CD14-positive monocyte (primary cell): ENCODE data around the gene INPP4B. TPM values are rescaled to one million over a fixed set of nuclear protein-coding genes. Genes with fewer than 3 reads are reported as not detected.

Experiments used
- DNase-seq, 3 donors: peaks; one replicate each; pipeline ENCODE4 v3.0.0-alpha.2; 2011 to 2022
- H2AFZ ChIP-seq: 2 replicates; pipeline ENCODE4 v1.6.0; 2012; ENCODE audit warnings: mild to moderate bottlenecking, low read depth, low read length, inconsistent platforms; ENCODE audit not compliant: insufficient read depth, poor library complexity, severe bottlenecking
- H3K27ac ChIP-seq, 2 donors: 1 replicate in 1 of 2; 2 replicates in 1 of 2; pipeline ENCODE4 v1.5.1; 2012 to 2013; ENCODE audit warnings: low read length in 2 of 2, control low read depth in 1 of 2, inconsistent platforms in 1 of 2, low read depth in 1 of 2, mild to moderate bottlenecking in 1 of 2
- H3K27me3 ChIP-seq, 2 donors: one replicate each; pipeline versions ENCODE4 v1.6.0 to v1.6.1; 2011 to 2013; ENCODE audit warnings: low read length in 2 of 2; ENCODE audit not compliant: control insufficient read depth in 2 of 2, insufficient read depth in 2 of 2
- H3K36me3 ChIP-seq, 2 donors: replicated peaks in 1 of 2; 1 replicate in 1 of 2; 2 replicates in 1 of 2; pipeline versions ENCODE4 v1.5.1 to v1.6.1; 2012 to 2013; ENCODE audit warnings: low read length in 2 of 2, control low read depth in 1 of 2, inconsistent platforms in 1 of 2, mild to moderate bottlenecking in 1 of 2; ENCODE audit not compliant: insufficient read depth in 2 of 2, control insufficient read depth in 1 of 2
- H3K4me1 ChIP-seq, 2 donors: 1 replicate in 1 of 2; 2 replicates in 1 of 2; pipeline versions ENCODE4 v1.5.1 to v1.6.1; 2012 to 2013; ENCODE audit warnings: low read length in 2 of 2, control low read depth in 1 of 2, inconsistent platforms in 1 of 2, mild to moderate bottlenecking in 1 of 2, moderate library complexity in 1 of 2; ENCODE audit not compliant: insufficient read depth in 2 of 2, control insufficient read depth in 1 of 2
- H3K4me2 ChIP-seq: replicated peaks from 2 replicates; pipeline ENCODE3; 2012; ENCODE audit warnings: low read length, moderate library complexity, mild to moderate bottlenecking; ENCODE audit not compliant: poor library complexity, severe bottlenecking; ENCODE audit errors: extremely low read depth
- H3K4me3 ChIP-seq, 3 experiments: fragments of 200-600 bp in 1 of 3; sonication (generic) in 1 of 3; replicated peaks in 1 of 3; 1 replicate in 2 of 3; 2 replicates in 1 of 3; pipeline ENCODE4 v1.5.1; 2011 to 2013; ENCODE audit warnings: low read length in 3 of 3, mild to moderate bottlenecking in 3 of 3, control low read depth in 2 of 3, low read depth in 2 of 3, inconsistent platforms in 1 of 3, moderate library complexity in 1 of 3
- H3K79me2 ChIP-seq: 2 replicates; pipeline ENCODE4 v1.6.0; 2012; ENCODE audit warnings: mild to moderate bottlenecking, control low read depth, inconsistent platforms, low read length, moderate library complexity; ENCODE audit not compliant: insufficient read depth
- H3K9ac ChIP-seq: 2 replicates; pipeline ENCODE4 v1.6.0; 2017; ENCODE audit warnings: low read length, mild to moderate bottlenecking; ENCODE audit not compliant: insufficient read depth, poor library complexity, severe bottlenecking
- H3K9me3 ChIP-seq, 2 donors: replicated peaks in 1 of 2; 1 replicate in 1 of 2; 2 replicates in 1 of 2; pipeline versions ENCODE4 v1.5.1 to v1.6.1; 2012 to 2013; ENCODE audit warnings: low read length in 2 of 2, control low read depth in 1 of 2; ENCODE audit not compliant: control insufficient read depth in 1 of 2, insufficient read depth in 1 of 2
- H4K20me1 ChIP-seq: 2 replicates; pipeline ENCODE4 v1.6.0; 2012; ENCODE audit warnings: mild to moderate bottlenecking, low read length, control low read depth, moderate library complexity; ENCODE audit not compliant: insufficient read depth
- H3K27ac Mint-ChIP-seq, 7 donors: one replicate each; pipeline ENCODE4 v1.8.0; 2020; ENCODE audit warnings: mild to moderate bottlenecking in 7 of 7, mixed read lengths in 7 of 7, moderate library complexity in 6 of 7, inconsistent platforms in 2 of 7
- H3K27me3 Mint-ChIP-seq, 3 donors: one replicate each; pipeline ENCODE4 v1.8.0; 2021 to 2022; ENCODE audit warnings: low read depth in 3 of 3, mild to moderate bottlenecking in 3 of 3, mixed read lengths in 3 of 3, moderate library complexity in 3 of 3, inconsistent platforms in 1 of 3
- H3K36me3 Mint-ChIP-seq, 2 donors: one replicate each; pipeline ENCODE4 v1.8.0; 2020; ENCODE audit warnings: mixed read lengths in 2 of 2, inconsistent platforms in 1 of 2, mild to moderate bottlenecking in 1 of 2
- H3K4me1 Mint-ChIP-seq: one replicate; pipeline ENCODE4 v1.8.0; 2020; ENCODE audit warnings: mild to moderate bottlenecking, mixed read lengths
- H3K4me3 Mint-ChIP-seq, 2 donors: one replicate each; pipeline ENCODE4 v1.8.0; 2020; ENCODE audit warnings: mild to moderate bottlenecking in 2 of 2, mixed read lengths in 2 of 2, moderate library complexity in 1 of 2
- H3K9me3 Mint-ChIP-seq, 7 donors: one replicate each; pipeline ENCODE4 v1.8.0; 2020 to 2022; ENCODE audit warnings: mixed read lengths in 7 of 7, mild to moderate bottlenecking in 6 of 7, moderate library complexity in 6 of 7, inconsistent platforms in 2 of 7
- CTCF ChIP-seq: fragments of 200-600 bp; IDR thresholded peaks from one replicate; pipeline ENCODE4 v1.8.0; 2022; ENCODE audit warnings: antibody characterized with exemption, mild to moderate bottlenecking
- WGBS: methylation state at CpG from one replicate; pipeline ENCODE4 v1.1.5; 2013; ENCODE audit warnings: missing lambda C conversion rate; ENCODE audit not compliant: insufficient coverage; 5-methylcytosine and 5-hydroxymethylcytosine counted together
- intact Hi-C, 2 donors: fragments of 100-400 bp; cut with micrococcal nuclease; formaldehyde crosslinking; loops; one replicate each; pipeline versions ENCODE4 v1.15.0 to v1.15.1; 2023
- polyA plus RNA-seq, 3 donors: library from polyadenylated mRNA; depleted of rRNA in 1 of 3; unstranded in 2 of 3; stranded (reverse) in 1 of 3; fragments of 300-500 nt in 2 of 3; fragments of >200 nt in 1 of 3; fragmentation: Illumina TruSeq in 2 of 3; gene quantifications; 1 replicate in 2 of 3; 2 replicates in 1 of 3; pipeline ENCODE4 v1.2.3, GENCODE V29; 2012 to 2021

Gene INPP4B
- polyA plus RNA-seq, 3 donors = 0.13 to 0.38 (median 0.22) TPM

GRCh38 chr4:142040043-142040442 lies 806.1 kb downstream of the INPP4B start:
- Mint-ChIP-seq H3K27me3 (peaks cover 0 to 2% (median 0%) of the 10 kb centered on the region in 3 donors), H3K4me1 (no peaks in the 10 kb centered on the region), H3K36me3 (no peaks in the 10 kb centered on the region), H3K9me3 (no peaks in the 10 kb centered on the region), H3K27ac (no peak overlapping the region), H3K4me3 (no peak overlapping the region)
- no peaks in the 10 kb centered on the region for H3K79me2 ChIP-seq
- H3K9me3 ChIP-seq = no peaks in the 10 kb centered on the region
- DNase-seq = no peak
- H3K9ac ChIP-seq = no peak overlapping the region
- no peaks in the 10 kb centered on the region for H3K27me3 ChIP-seq
- no peaks in the 10 kb centered on the region for H3K36me3 ChIP-seq
- H3K27ac ChIP-seq = no peak overlapping the region
- H3K4me3 ChIP-seq = no peak overlapping the region
- H4K20me1 ChIP-seq = no peaks in the 10 kb centered on the region
- no peaks in the 10 kb centered on the region for H3K4me1 ChIP-seq
- no peak overlapping the region for H2AFZ ChIP-seq
- H3K4me2 ChIP-seq = no peak overlapping the region
- TF ChIP-seq CTCF = no peak
- intact Hi-C loops = no loop called here
- WGBS = 71% methylated on average over 3 of the region's 3 CpGs

GRCh38 chr4:142036795-142037583 lies 809.1 kb downstream of the INPP4B start:
- Histone ChIP-seq H3K79me2 (no peaks in the 10 kb centered on the region), H3K27me3 (no peaks in the 10 kb centered on the region), H2AFZ (no peak overlapping the region), H3K36me3 (no peaks in the 10 kb centered on the region), H3K9ac (no peak overlapping the region), H3K4me3 (no peak overlapping the region), H3K4me2 (no peak overlapping the region), H3K4me1 (no peaks in the 10 kb centered on the region), H3K9me3 (no peaks in the 10 kb centered on the region), H3K27ac (no peak overlapping the region), H4K20me1 (no peaks in the 10 kb centered on the region)
- H3K27me3 Mint-ChIP-seq = peaks cover 0 to 2% (median 0%) of the 10 kb centered on the region in 3 donors
- WGBS = 100% methylated on average over 2 of the region's 4 CpGs
- intact Hi-C loops = no loop called here
- no peaks in the 10 kb centered on the region for H3K36me3 Mint-ChIP-seq
- H3K9me3 Mint-ChIP-seq = peaks cover 0 to 6% (median 0%) of the 10 kb centered on the region in 7 donors
- TF ChIP-seq CTCF = no peak
- no peak for DNase-seq
- H3K4me1 Mint-ChIP-seq = no peaks in the 10 kb centered on the region
- no peak overlapping the region for H3K4me3 Mint-ChIP-seq
- no peak overlapping the region for H3K27ac Mint-ChIP-seq
